Subcutaneous abdominal adipose tissue (tissue), 5 donors: ENCODE measurements around the gene TTF2.
"Not testable (repeated sequence)": the region's sequence is repeated elsewhere in the genome, so short reads cannot be mapped to it uniquely, and the experiment has no call there.

Experiments
- H3K27ac ChIP-seq: one replicate; pipeline ENCODE4 v1.7.0; 2013; ENCODE audit warnings: low read depth, mild to moderate bottlenecking, inconsistent platforms, low read length, moderate library complexity
- H3K27me3 ChIP-seq, 5 donors: one replicate each; pipeline ENCODE4 v1.7.0; 2013; ENCODE audit warnings: low read length in 5 of 5, inconsistent platforms in 1 of 5; ENCODE audit not compliant: control insufficient read depth in 5 of 5, insufficient read depth in 4 of 5
- H3K36me3 ChIP-seq, 5 donors: one replicate each; pipeline ENCODE4 v1.7.0; 2013; ENCODE audit warnings: low read length in 5 of 5; ENCODE audit not compliant: control insufficient read depth in 5 of 5, insufficient read depth in 5 of 5
- H3K4me1 ChIP-seq, 5 donors: one replicate each; pipeline ENCODE4 v1.7.0; 2013; ENCODE audit warnings: low read length in 5 of 5, mild to moderate bottlenecking in 3 of 5, moderate library complexity in 1 of 5; ENCODE audit not compliant: control insufficient read depth in 5 of 5, insufficient read depth in 5 of 5
- H3K4me3 ChIP-seq, 5 donors: one replicate each; pipeline ENCODE4 v1.7.0; 2013; ENCODE audit warnings: low read length in 5 of 5, low read depth in 1 of 5
- H3K9ac ChIP-seq, 5 donors: one replicate each; pipeline ENCODE4 v1.7.0; 2013; ENCODE audit warnings: low read length in 5 of 5, mild to moderate bottlenecking in 4 of 5, moderate library complexity in 3 of 5
- H3K9me3 ChIP-seq, 5 donors: one replicate each; pipeline ENCODE4 v1.7.0; 2013; ENCODE audit warnings: low read length in 5 of 5; ENCODE audit not compliant: control insufficient read depth in 5 of 5
- donor health status: healthy.
- donor health status: healthy.
- donor health status: healthy.
- donor health status: healthy.
- donor health status: healthy.

Gene TTF2

DNA sequence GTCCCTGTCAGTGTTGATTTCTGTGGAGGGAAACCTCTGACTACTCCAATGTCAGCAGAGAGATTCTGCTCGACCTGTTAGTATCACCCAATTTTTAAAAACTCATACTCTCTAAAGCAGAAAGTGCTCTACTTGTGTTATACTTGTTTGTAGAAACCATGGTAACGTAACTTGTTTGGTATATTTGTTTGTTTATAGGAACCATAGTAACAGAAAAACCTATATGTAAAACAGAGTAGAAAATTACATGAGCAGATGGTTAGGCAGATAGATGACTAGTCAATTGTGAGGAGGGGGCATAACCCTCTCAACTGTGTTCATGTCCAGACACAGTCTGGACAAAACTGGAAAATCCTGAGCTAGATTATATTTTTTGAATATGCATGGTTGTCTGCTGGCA is 54.8 kb downstream of the TTF2 start:
- Histone ChIP-seq H3K4me1 (no peaks in the 10 kb centered on the region), H3K4me3 (no peak overlapping the region), H3K36me3 (peaks cover 9 to 30% (median 10%) of the 10 kb centered on the region in 5 donors), H3K27ac (no peak overlapping the region), H3K9ac (no peak overlapping the region), H3K9me3 (no peaks in the 10 kb centered on the region), H3K27me3 (no peaks in the 10 kb centered on the region)

GRCh38 chr1:117116090-117116783 is 56.1 kb downstream of the TTF2 start:
- peaks cover 7 to 30% (median 10%) of the 10 kb centered on the region in 5 donors for H3K36me3 ChIP-seq
- H3K4me3 ChIP-seq, result no peak overlapping the region
- no peak overlapping the region for H3K27ac ChIP-seq
- H3K4me1 ChIP-seq, result peaks cover 0 to 8% (median 7%) of the 10 kb centered on the region in 5 donors
- H3K27me3 ChIP-seq, result no peaks in the 10 kb centered on the region
- H3K9me3 ChIP-seq, result no peaks in the 10 kb centered on the region
- H3K9ac ChIP-seq, result no peak overlapping the region

DNA sequence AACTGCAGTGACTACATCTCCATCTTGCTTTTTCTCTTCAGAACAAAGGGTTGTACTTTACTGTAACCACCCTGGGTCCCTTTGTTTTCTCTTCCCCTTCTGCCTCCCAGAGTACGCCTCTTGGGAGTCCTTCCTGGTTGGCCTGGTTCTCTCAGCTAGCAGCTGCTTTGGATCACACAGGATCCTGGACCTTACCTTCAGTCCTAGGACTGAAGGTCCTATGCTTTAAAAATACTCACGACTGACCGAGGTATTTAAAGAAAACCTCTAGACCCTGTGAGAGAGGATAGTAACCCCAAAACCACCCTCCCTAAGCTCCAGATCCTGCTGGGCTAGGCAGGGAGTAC is 56.6 kb downstream of the TTF2 start:
- Histone ChIP-seq H3K27me3 (no peaks in the 10 kb centered on the region), H3K4me3 (no peak overlapping the region), H3K36me3 (peaks cover 7 to 30% (median 10%) of the 10 kb centered on the region in 5 donors), H3K27ac (no peak overlapping the region), H3K9me3 (no peaks in the 10 kb centered on the region), H3K9ac (no peak overlapping the region), H3K4me1 (peaks cover 0 to 9% (median 8%) of the 10 kb centered on the region in 5 donors)

- Histone ChIP-seq H3K9ac (peak overlapping the region in 1 of 5 donors; percentile 21), H3K27me3 (no peaks in the 10 kb centered on the region), H3K4me1 (peaks cover 0 to 15% (median 13%) of the 10 kb centered on the region in 5 donors), H3K27ac (no peak overlapping the region), H3K9me3 (no peaks in the 10 kb centered on the region), H3K4me3 (no peak overlapping the region), H3K36me3 (peaks cover 4 to 25% (median 8%) of the 10 kb centered on the region in 5 donors)
These were observed 57.6 kb downstream of the TTF2 start for GRCh38 chr1:117117697-117118096.

DNA sequence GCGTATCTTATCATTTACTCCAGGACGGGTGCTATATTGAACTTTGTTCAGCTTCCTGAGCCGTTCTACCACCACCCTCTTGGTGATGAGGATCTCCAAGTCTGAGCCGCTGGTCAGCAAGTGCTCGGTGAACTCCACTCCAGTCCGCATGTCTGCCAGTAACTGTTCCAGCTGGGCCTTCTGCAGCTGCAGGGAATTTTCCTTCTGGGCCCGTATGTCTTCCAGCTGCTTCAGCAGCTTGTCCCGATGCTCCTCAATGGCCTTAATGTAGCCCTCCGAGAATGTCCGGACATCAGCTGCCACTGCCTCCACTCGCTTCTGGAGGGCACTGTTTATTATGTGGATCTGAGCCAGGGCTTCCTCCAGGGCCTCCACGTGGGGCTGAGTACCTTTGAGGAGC is 58.0 kb downstream of the TTF2 start:
- Histone ChIP-seq H3K9me3 (no peaks in the 10 kb centered on the region), H3K36me3 (peaks cover 4 to 20% (median 5%) of the 10 kb centered on the region in 5 donors), H3K4me1 (peaks cover 0 to 15% (median 13%) of the 10 kb centered on the region in 5 donors), H3K27ac (no peak overlapping the region), H3K9ac (no peak overlapping the region), H3K4me3 (no peak overlapping the region), H3K27me3 (no peaks in the 10 kb centered on the region)

GRCh38 chr1:117119144-117119543 is 59.0 kb downstream of the TTF2 start:
- not testable (repeated sequence) for H3K9me3 ChIP-seq, H3K4me3 ChIP-seq, H3K27me3 ChIP-seq, H3K27ac ChIP-seq, H3K9ac ChIP-seq
- Histone ChIP-seq H3K36me3 (peaks cover 0 to 11% (median 0%) of the 10 kb centered on the region in 5 donors), H3K4me1 (peaks cover 0 to 15% (median 13%) of the 10 kb centered on the region in 5 donors)

DNA sequence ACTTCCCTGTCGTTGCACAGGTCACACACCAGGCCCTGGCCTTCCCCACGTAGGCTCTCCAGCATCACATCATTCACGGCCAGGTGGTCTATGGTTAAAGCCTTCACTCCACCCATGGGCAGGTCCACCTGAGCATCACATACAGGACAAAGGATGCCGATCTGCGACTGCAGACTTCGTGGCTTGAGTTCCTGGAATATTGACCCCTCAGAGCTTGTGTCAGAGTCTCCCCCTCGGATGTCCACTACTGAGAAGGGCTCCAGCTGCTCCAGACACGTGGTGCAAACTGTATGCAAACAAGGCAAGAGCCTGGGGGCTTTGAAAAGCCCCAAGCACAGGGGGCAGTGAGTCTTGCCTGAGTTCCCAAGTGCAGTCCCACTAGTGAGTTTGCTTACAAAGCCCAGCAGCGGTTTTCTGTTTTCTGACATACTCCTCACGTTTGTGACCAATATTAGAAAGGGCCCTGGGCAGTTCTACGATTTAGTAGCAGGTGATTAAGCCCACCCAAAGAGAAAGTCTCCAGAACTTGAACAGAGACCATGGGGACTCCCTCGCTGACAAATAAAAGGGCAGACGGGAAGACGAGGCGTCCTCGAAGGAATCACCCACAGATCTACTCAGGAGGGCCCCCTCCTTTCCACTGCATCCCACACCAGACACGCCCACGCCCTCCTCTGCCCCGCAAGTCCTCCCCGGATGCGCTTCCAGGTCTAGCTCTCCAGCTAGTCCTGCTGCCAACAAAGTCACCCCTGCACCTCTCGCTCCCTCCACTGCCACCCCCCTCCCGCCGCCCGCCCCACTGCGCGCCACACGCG is 60.9 kb downstream of the TTF2 start:
- peaks cover 0 to 6% (median 0%) of the 10 kb centered on the region in 5 donors for H3K36me3 ChIP-seq
- peak overlapping the region; percentile 20 for H3K27ac ChIP-seq
- no peaks in the 10 kb centered on the region for H3K9me3 ChIP-seq
- H3K9ac ChIP-seq, result peak overlapping the region in 4 of 5 donors; percentile 65 to 93 (median 82)
- H3K27me3 ChIP-seq, result peaks cover 0 to 2% (median 0%) of the 10 kb centered on the region in 5 donors
- peak overlapping the region; percentile 88 to 97 (median 94) for H3K4me3 ChIP-seq
- peaks cover 0 to 15% (median 13%) of the 10 kb centered on the region in 5 donors for H3K4me1 ChIP-seq

GRCh38 chr1:117121589-117122329 is 61.6 kb downstream of the TTF2 start, which contains the start of gene TRIM45:
TSS of gene TRIM45 (minus strand) at chr1:117121749. CDS start at chr1:117121201, 548 bp downstream.
- Histone ChIP-seq H3K27ac (peak within 1 kb of the TSS; percentile 92), H3K27me3 (peaks cover 0 to 2% (median 0%) of the 10 kb centered on the region in 5 donors), H3K9ac (peak within 1 kb of the TSS; percentile 57 to 96 (median 92)), H3K36me3 (peaks cover 0 to 3% (median 0%) of the 10 kb centered on the region in 5 donors), H3K9me3 (no peaks in the 10 kb centered on the region), H3K4me3 (peak within 1 kb of the TSS; percentile 88 to 97 (median 94)), H3K4me1 (peaks cover 0 to 15% (median 13%) of the 10 kb centered on the region in 5 donors)

DNA sequence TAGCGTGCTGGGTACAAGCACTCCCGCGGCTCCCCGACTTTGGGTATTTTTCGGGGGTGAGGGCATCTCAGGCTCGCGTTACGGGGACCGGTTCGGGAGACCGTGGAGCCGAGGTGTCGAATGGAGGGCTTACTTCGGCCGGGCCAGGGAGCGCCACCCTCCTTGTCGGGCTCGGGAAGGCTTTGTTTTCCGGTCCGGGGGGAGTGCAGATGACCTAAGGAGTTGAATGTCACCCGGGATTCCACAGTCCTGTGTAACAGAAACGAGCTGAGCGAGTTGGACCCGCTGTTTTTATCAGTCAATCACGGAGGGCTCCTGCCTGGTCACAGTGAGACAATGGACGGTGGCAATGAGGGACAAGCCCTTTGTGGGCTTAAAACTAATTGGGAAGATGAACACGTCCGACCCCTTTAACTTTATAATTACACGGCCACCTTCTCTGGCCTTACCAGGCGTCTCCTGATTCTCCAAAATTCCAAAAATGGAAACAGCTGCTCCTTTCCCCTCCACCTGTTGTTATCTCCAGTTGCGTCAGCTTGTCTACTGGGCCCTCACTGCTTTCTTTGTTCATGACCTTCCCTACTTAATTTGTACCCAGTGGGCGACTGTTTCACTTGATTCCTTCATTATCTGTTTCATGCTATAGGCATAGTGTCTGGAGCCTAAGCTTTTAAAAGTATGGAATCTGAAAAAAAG is 62.4 kb downstream of the TTF2 start:
- Histone ChIP-seq H3K4me3 (peak overlapping the region; percentile 88 to 97 (median 94)), H3K9ac (peak overlapping the region; percentile 49 to 96 (median 92))

More for the DNA sequence above, 62.4 kb downstream of the TTF2 start:
- Histone ChIP-seq H3K9me3 (no peaks in the 10 kb centered on the region), H3K27me3 (peaks cover 0 to 2% (median 0%) of the 10 kb centered on the region in 5 donors), H3K36me3 (no peaks in the 10 kb centered on the region), H3K4me1 (peaks cover 0 to 15% (median 13%) of the 10 kb centered on the region in 5 donors), H3K27ac (no peak overlapping the region)
